GM12801 (cell line): ENCODE results near the gene ENDOU.

Source experiments
- CTCF ChIP-seq: IDR thresholded peaks from one replicate; pipeline ENCODE4 v1.5.1; 2011; ENCODE audit warnings: control low read depth; ENCODE audit not compliant: insufficient read length; ENCODE audit errors: extremely low read depth

The ENDOU gene

DNA sequence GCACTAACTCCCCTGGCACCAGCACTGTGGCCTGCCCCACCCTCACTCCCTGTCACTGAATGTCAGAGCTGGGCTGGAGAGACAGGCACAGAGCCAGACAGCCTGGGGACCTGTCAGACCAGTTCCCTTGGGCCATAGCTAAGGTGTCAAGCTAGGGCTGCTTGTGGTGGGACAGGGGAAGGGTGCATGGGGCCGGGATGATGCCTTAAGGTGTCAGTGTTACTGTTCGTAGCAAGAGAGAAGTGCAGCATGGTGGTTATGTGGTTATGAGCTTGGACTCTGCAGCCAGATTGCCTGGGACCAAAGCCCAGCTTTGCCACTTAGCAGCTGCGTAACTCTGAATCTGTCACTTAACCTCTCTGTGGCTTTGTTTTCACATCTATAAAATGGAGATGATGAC, 29.6 kb upstream of the ENDOU start:
- TF ChIP-seq CTCF, result no peak

- TF ChIP-seq CTCF, result no peak
These were observed 28.8 kb upstream of the ENDOU start for GRCh38 chr12:47754126-47754525.

DNA sequence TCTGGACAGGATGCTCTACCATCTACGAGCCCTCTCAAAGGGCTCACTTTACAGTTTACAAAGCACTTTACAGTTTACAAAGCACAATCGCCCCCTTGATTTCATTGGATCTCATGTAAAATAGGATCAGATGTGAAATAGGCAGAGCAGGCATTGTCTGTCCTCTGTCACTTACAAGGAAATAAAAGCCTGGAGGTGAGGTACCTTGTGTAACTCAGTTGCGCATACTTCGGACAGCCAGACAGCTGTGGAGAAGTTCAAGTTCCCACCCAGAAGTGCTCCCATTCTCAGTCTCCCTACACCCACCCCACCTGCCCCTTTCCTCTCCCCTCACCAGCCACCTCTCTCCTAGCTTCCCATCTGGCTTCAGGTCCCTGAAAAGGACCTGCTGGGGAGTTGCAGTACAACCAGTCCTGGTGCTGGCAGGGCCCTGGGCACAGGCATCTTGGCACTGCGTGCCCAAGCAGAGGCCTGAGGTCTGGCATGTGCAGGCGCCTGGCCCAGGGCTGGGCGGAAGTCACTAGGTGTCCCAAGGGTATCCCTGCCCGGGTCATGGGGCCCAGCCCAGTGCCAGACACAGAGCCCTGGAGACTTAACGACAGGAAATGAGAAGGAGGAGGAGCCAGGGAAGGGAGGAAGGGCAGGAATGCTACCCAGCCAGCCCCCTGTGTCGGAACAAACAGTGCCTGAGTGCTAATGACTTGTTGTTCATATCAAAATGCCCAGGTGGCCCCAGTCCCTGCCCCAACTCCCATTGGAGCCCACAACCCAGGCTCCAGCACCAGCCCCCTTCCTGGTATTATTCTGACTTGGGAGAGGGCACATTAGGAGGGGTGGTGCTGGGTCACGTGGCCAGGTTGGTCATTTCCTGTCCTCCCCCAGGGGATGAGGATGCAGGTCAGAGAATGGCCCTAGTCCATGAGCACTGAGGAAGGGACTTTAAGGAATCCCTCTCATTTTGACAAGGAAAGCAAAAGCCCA, 28.0 kb upstream of the ENDOU start:
- no peak for TF ChIP-seq CTCF

- TF ChIP-seq CTCF, result no peak
These were observed 27.3 kb upstream of the ENDOU start for GRCh38 chr12:47752552-47752951.

DNA sequence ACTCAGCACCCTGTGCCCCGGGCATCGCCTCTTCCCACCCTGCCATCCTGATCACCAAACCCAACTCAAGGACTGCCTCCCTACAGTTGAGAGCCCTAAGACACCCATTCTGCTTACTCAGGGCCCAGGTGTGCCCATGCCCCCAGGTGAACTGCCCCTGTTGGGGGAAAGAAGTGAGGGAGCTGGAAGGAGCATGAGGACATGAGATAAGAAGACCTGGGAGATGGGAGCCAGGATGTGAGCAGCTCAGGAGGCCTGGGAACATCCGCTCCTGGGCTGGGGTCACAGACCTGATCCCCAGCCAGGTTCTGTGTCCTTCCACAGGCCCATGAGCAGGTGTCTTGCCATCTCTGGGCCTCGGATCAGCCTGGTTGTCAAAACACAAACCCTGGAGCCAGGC, 26.8 kb upstream of the ENDOU start:
- no peak for TF ChIP-seq CTCF

- TF ChIP-seq CTCF, result no peak
These were observed 26.3 kb upstream of the ENDOU start for GRCh38 chr12:47751561-47751960.

DNA sequence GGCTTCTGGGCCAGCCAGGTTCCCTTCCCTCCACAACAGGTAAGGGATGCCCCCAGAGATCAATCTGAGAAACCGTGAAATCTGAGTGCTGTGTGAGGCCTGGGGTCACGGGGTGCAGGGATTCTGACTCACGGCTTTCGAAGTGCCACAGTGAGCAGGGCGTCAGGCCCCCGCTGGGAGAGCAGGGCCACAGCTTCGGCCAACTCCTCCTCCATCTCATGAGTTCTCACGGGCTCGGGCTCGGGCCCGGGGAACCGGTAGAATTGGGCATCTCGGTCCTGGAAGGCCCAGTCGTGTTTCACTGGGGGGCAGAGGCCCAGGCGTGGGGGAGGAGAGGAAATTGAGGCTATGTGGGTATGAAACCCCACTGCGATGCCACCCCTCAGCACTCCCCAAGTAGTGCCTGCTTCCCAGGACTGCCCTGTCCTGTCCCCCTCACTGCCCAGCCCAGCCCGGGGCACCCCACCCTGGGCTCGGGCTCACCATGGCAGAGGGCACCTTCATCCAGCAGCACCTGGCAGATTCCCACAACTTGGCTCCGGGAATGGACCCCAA, 25.7 kb upstream of the ENDOU start:
- no peak for TF ChIP-seq CTCF
